Smooth muscle cell (in vitro differentiated cells): Measurements from ENCODE around the gene NARS2. TPM values are rescaled to one million over a fixed set of nuclear protein-coding genes. Genes with fewer than 3 reads are reported as not detected.
A peak's percentile ranks its signal among the peaks of the same experiment; 100 is the strongest.

Source experiments
- DNase-seq: peaks from one replicate; lab custom pipeline; 2025; ENCODE audit not compliant: unreplicated experiment; lab: John Stamatoyannopoulos, UW
- H2AFZ ChIP-seq: fragments of 200-600 bp; sonication (generic); 2 replicates; pipeline ENCODE4 v1.6.0; 2016; ENCODE audit warnings: antibody characterized with exemption, low read depth, mild to moderate bottlenecking
- H3F3A ChIP-seq: fragments of 200-600 bp; sonication (generic); 2 replicates; pipeline ENCODE4 v1.6.0; 2017; ENCODE audit warnings: antibody characterized with exemption, low read depth
- H3K27ac ChIP-seq: fragments of 200-600 bp; sonication (generic); 2 replicates; pipeline ENCODE4 v1.5.1; 2016; ENCODE audit warnings: low read depth, mild to moderate bottlenecking
- H3K27me3 ChIP-seq: fragments of 200-600 bp; sonication (generic); 2 replicates; pipeline ENCODE4 v1.6.1; 2016; ENCODE audit warnings: low read depth, mild to moderate bottlenecking
- H3K36me3 ChIP-seq: fragments of 200-600 bp; sonication (generic); 2 replicates; pipeline ENCODE4 v1.5.1; 2016; ENCODE audit warnings: low read depth
- H3K4me1 ChIP-seq: fragments of 200-600 bp; sonication (generic); 2 replicates; pipeline ENCODE4 v1.5.1; 2016; ENCODE audit warnings: low read depth
- H3K4me2 ChIP-seq: fragments of 200-600 bp; sonication (generic); 2 replicates; pipeline ENCODE4 v1.6.0; 2016; ENCODE audit warnings: mild to moderate bottlenecking
- H3K4me3 ChIP-seq: fragments of 200-600 bp; sonication (generic); 2 replicates; pipeline ENCODE4 v1.5.1; 2016; ENCODE audit warnings: mild to moderate bottlenecking
- H3K79me2 ChIP-seq: fragments of 200-600 bp; sonication (generic); 2 replicates; pipeline ENCODE4 v1.6.0; 2016; ENCODE audit warnings: low read depth, mild to moderate bottlenecking
- H3K9ac ChIP-seq: fragments of 200-600 bp; sonication (generic); 2 replicates; pipeline ENCODE4 v1.6.0; 2016; ENCODE audit warnings: low read depth
- H3K9me3 ChIP-seq: fragments of 200-600 bp; sonication (generic); replicated peaks from 2 replicates; pipeline ENCODE4 v1.5.1; 2016; ENCODE audit warnings: low read depth
- H4K20me1 ChIP-seq: fragments of 200-600 bp; sonication (generic); 2 replicates; pipeline ENCODE4 v1.6.0; 2016; ENCODE audit warnings: low read depth
- CTCF ChIP-seq: fragments of 200-600 bp; sonication (generic); IDR thresholded peaks from 2 replicates; pipeline ENCODE4 v1.5.1; 2017; ENCODE audit warnings: borderline replicate concordance, mild to moderate bottlenecking, antibody characterized with exemption; ENCODE audit not compliant: insufficient read depth, poor library complexity, severe bottlenecking
- WGBS: methylation state at CpG from one replicate; pipeline ENCODE4 v1.1.7; 2016; ENCODE audit warnings: low lambda C conversion rate; 5-methylcytosine and 5-hydroxymethylcytosine counted together
- polyA plus RNA-seq: library from polyadenylated mRNA; unstranded; fragments of >200 nt; fragmentation: Nextera tagmentation; extraction: Ambion mirVana; gene quantifications from 2 replicates; pipeline ENCODE4 v1.2.1, GENCODE V29; 2016
- total RNA-seq: library from RNA; depleted of rRNA; stranded (reverse); fragments of >200 nt; gene quantifications from 2 replicates; pipeline ENCODE4 v1.2.3, GENCODE V29; 2014

Gene NARS2
- total and polyA plus RNA-seq, 2 experiments from 2014 or later, result 12.2 to 17.4 TPM

DNA sequence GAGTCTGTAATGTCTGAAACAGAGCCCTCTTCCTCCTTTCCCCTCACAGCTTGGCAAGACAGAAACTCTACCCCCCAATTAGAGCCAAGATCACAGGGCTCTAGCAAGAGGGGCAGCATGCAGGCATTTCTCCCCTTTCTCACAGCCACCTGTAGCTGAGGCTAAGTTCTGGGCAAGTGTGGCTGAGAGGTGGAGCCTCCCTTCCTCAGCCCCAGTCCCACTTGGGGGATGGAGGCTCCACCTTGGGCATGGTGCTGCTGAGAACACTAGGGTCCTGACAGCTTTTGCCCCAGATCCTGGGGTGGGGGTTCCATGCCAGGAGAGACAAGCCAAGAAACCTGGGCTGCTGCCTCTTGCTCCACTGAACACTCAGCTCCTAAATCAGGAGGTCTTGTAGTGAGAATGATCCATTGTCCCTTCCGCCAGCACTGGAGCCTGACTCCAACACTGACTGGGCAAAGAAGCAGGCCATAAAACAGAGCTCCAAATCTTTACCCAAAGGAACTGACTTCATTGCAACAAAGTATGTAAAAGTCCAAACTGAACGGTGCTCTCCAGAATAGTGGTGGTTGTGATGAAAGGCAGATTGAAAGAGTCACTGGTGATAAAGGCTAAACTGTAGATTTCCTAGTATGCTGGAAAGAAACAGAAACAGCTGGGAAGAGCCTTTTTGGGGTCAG, 25.6 kb downstream of the NARS2 start:
- Histone ChIP-seq H3K4me3 (no peak overlapping the region), H4K20me1 (no peaks in the 10 kb centered on the region), H3K27me3 (no peaks in the 10 kb centered on the region), H2AFZ (no peak overlapping the region), H3K36me3 (no peaks in the 10 kb centered on the region), H3K9me3 (no peaks in the 10 kb centered on the region), H3K9ac (no peak overlapping the region), H3K4me2 (no peak overlapping the region), H3K79me2 (no peaks in the 10 kb centered on the region), H3K4me1 (peaks cover 17% of the 10 kb centered on the region), H3K27ac (no peak overlapping the region), H3F3A (no peaks in the 10 kb centered on the region)
- 50% methylated on average over 2 of the region's 2 CpGs for WGBS
- DNase-seq, result no peak
- TF ChIP-seq CTCF, result no peak

DNA sequence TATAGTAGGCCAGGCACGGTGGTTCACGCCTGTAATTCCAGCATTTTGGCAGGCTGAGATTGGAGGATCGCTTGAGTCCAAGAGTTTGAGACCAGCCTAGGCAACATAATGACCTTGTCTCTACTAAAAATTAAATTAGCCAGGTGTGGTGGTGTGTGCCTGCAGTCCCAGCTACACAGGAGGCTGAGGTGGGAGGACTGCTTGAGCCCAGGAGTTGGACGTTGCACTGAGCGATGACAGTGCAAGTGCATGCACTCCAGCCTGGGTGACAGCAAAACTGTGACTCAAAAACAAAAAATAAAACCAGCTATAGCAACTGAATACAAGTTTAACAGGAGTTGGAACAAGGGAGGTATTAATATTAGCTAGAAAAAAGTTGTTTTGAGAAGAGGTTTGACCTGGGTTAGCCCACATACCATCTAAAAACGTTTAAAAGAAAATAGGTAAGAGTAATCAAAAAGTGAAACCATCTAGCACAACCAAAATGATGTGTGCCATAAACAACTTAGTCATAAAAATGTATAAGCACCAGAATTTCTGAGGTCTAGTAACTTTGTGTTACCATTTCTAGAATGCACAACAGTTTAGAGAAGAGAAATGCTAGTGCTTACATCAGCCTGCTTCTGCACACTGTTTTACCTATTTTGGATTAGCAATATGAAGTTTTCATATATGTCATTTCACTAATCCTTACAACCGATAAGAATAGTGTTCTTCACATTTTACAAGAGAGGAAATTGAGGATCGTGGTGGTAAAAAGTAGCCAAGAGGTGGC, 26.5 kb downstream of the NARS2 start:
- no peak for TF ChIP-seq CTCF
- no peaks in the 10 kb centered on the region for H3K9me3 ChIP-seq
- no peak for DNase-seq
- no peaks in the 10 kb centered on the region for H3K27me3 ChIP-seq
- H3K27ac ChIP-seq, result no peak overlapping the region
- no peak overlapping the region for H3K4me2 ChIP-seq
- H2AFZ ChIP-seq, result no peak overlapping the region
- 91% methylated on average over 8 of the region's 8 CpGs for WGBS
- no peaks in the 10 kb centered on the region for H4K20me1 ChIP-seq
- H3K4me1 ChIP-seq, result peaks cover 17% of the 10 kb centered on the region
- no peaks in the 10 kb centered on the region for H3K79me2 ChIP-seq
- no peaks in the 10 kb centered on the region for H3K36me3 ChIP-seq
- H3K9ac ChIP-seq, result no peak overlapping the region
- H3K4me3 ChIP-seq, result no peak overlapping the region
- no peaks in the 10 kb centered on the region for H3F3A ChIP-seq

GRCh38 chr11:78542007-78542406, 32.7 kb downstream of the NARS2 start:
- H3K36me3 ChIP-seq, result no peaks in the 10 kb centered on the region
- TF ChIP-seq CTCF, result no peak
- no peaks in the 10 kb centered on the region for H3K4me1 ChIP-seq
- H3K27me3 ChIP-seq, result no peaks in the 10 kb centered on the region
- H3K79me2 ChIP-seq, result no peaks in the 10 kb centered on the region
- H3K27ac ChIP-seq, result peak overlapping the region; percentile 30
- no peaks in the 10 kb centered on the region for H3F3A ChIP-seq
- H3K4me3 ChIP-seq, result no peak overlapping the region
- WGBS, result 34% methylated on average over 2 of the region's 2 CpGs
- no peak overlapping the region for H2AFZ ChIP-seq
- peak overlapping the region; percentile 42 for H3K4me2 ChIP-seq
- no peak overlapping the region for H3K9ac ChIP-seq
- H3K9me3 ChIP-seq, result no peaks in the 10 kb centered on the region
- no peak for DNase-seq
- H4K20me1 ChIP-seq, result no peaks in the 10 kb centered on the region
